MM.1S (cell line): ENCODE results near the gene NOS3.

Experiments used
- CTCF ChIP-seq: fragments of 300-600 bp; sonication (generic); IDR thresholded peaks from 2 replicates; pipeline ENCODE4 v1.5.1; 2016; ENCODE audit warnings: antibody characterized with exemption, low read length, mixed read lengths
- EZH2 ChIP-seq: fragments of 300-600 bp; sonication (generic); optimal IDR thresholded peaks from 2 replicates; pipeline ENCODE3; 2017; ENCODE audit warnings: low read depth, mild to moderate bottlenecking, antibody characterized with exemption, low read length, mixed read lengths

- TF ChIP-seq CTCF (no peak), EZH2 (no peak)
Observed at GRCh38 chr7:151025924-151026671, 35.3 kb downstream of the NOS3 start.
